ENCODE results near the gene DAPL1. TPM values are rescaled to one million over a fixed set of nuclear protein-coding genes. Genes with fewer than 3 reads are reported as not detected.
"Not testable (repeated sequence)": the region's sequence is repeated elsewhere in the genome, so short reads cannot be mapped to it uniquely, and the experiment has no call there.

Gene DAPL1
- total RNA-seq, 2 experiments from 2014 or later = not detected

- POLR2A ChIA-PET = no interaction called here
- Mint-ChIP-seq H3K4me3 (no peak overlapping the region), H3K9me3 (ENCODE audit: insufficient read depth) (no peaks in the 10 kb centered on the region), H3K36me3 (ENCODE audit: low read depth) (no peaks in the 10 kb centered on the region), H3K27ac (no peak overlapping the region), H3K4me1 (ENCODE audit: low read depth) (no peaks in the 10 kb centered on the region), H3K27me3 (ENCODE audit: low read depth) (no peaks in the 10 kb centered on the region)
- DNase-seq (no peak), ATAC-seq (no peak)
- CTCF ChIA-PET = no interaction called here
Observed at GRCh38 chr2:158829167-158829566, 34.0 kb downstream of the DAPL1 start.

- H3K27ac Mint-ChIP-seq = no peak overlapping the region
- H3K4me3 Mint-ChIP-seq = no peak overlapping the region
- DNase-seq = no peak
- no peaks in the 10 kb centered on the region for H3K36me3 Mint-ChIP-seq (ENCODE audit: low read depth)
- H3K4me1 Mint-ChIP-seq (ENCODE audit: low read depth) = no peaks in the 10 kb centered on the region
- no peak for ATAC-seq
- H3K9me3 Mint-ChIP-seq (ENCODE audit: insufficient read depth) = no peaks in the 10 kb centered on the region
- ChIA-PET POLR2A (no interaction called here), CTCF (no interaction called here)
- H3K27me3 Mint-ChIP-seq (ENCODE audit: low read depth) = no peaks in the 10 kb centered on the region
Observed at GRCh38 chr2:158830201-158830600, 35.1 kb downstream of the DAPL1 start.

DNA sequence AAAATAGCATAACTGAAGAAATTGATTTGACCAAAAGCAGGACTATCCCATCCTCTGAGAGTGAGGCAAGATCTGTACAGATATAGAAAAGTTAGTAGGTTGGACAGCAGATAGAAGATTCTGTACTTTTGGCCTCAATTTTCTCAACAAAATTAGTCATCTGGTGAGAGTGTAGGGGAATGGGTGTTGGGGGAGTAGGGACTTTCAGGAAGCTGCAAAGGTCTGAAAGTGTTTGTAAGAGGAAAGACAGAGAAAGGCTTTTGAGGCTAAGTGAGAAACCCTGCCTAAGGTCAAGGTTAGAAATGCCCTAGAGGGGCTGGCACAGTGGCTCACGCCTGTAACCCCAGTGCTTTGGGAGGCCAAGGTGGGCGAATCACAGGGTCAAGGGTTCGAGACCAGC, 40.3 kb downstream of the DAPL1 start:
- no peak overlapping the region for H3K27ac Mint-ChIP-seq
- CTCF ChIA-PET = no interaction called here
- H3K9me3 Mint-ChIP-seq (ENCODE audit: insufficient read depth) = no peaks in the 10 kb centered on the region
- H3K4me1 Mint-ChIP-seq (ENCODE audit: low read depth) = no peaks in the 10 kb centered on the region
- H3K27me3 Mint-ChIP-seq (ENCODE audit: low read depth) = no peaks in the 10 kb centered on the region
- ATAC-seq (no peak), DNase-seq (no peak)
- no peak overlapping the region for H3K4me3 Mint-ChIP-seq
- POLR2A ChIA-PET = no interaction called here
- H3K36me3 Mint-ChIP-seq (ENCODE audit: low read depth) = no peaks in the 10 kb centered on the region

GRCh38 chr2:158837645-158838044, 42.5 kb downstream of the DAPL1 start:
- no peaks in the 10 kb centered on the region for H3K9me3 Mint-ChIP-seq (ENCODE audit: insufficient read depth)
- H3K4me1 Mint-ChIP-seq (ENCODE audit: low read depth) = no peaks in the 10 kb centered on the region
- ChIA-PET CTCF (no interaction called here), POLR2A (no interaction called here)
- H3K27me3 Mint-ChIP-seq (ENCODE audit: low read depth) = no peaks in the 10 kb centered on the region
- no peak overlapping the region for H3K27ac Mint-ChIP-seq
- no peak overlapping the region for H3K4me3 Mint-ChIP-seq
- DNase-seq = no peak
- no peaks in the 10 kb centered on the region for H3K36me3 Mint-ChIP-seq (ENCODE audit: low read depth)
- no peak for ATAC-seq

- DNase-seq (no peak), ATAC-seq (no peak)
- no peak overlapping the region for H3K27ac Mint-ChIP-seq
- ChIA-PET CTCF (interaction anchor here (0.7 kb wide), 1 partner anchor 250 kb away, joined by 3 read pairs; no protein-coding TSS in a partner anchor), POLR2A (no interaction called here)
- H3K4me1 Mint-ChIP-seq (ENCODE audit: low read depth) = no peaks in the 10 kb centered on the region
- H3K9me3 Mint-ChIP-seq (ENCODE audit: insufficient read depth) = no peaks in the 10 kb centered on the region
- no peaks in the 10 kb centered on the region for H3K36me3 Mint-ChIP-seq (ENCODE audit: low read depth)
- H3K4me3 Mint-ChIP-seq = no peak overlapping the region
- peaks cover 2% of the 10 kb centered on the region for H3K27me3 Mint-ChIP-seq (ENCODE audit: low read depth)
Observed at GRCh38 chr2:158841850-158842249, 46.7 kb downstream of the DAPL1 start.

DNA sequence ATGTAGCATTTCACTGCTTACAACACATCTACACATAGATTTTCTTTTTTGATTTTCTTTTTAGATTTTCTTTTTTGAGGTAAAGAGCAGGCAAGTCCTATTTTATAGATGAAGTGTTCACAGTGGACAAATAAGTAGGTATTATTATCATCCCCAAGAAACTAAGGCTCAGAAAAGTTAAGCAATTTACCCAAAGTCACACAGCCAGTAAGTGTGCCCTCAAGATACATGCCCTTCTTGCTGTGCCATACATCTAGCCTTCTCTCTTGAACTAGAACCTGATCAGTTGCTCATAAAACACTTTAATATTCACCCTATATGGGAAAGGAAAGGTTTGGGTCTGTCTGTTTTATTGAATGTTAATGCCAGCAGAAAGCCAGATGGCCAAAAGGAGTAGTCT, 50.3 kb downstream of the DAPL1 start:
- Mint-ChIP-seq H3K27ac (no peak overlapping the region), H3K9me3 (ENCODE audit: insufficient read depth) (no peaks in the 10 kb centered on the region), H3K4me3 (no peak overlapping the region), H3K4me1 (ENCODE audit: low read depth) (no peaks in the 10 kb centered on the region), H3K27me3 (ENCODE audit: low read depth) (peaks cover 2% of the 10 kb centered on the region), H3K36me3 (ENCODE audit: low read depth) (no peaks in the 10 kb centered on the region)
- CTCF ChIA-PET = no interaction called here
- DNase-seq = no peak
- POLR2A ChIA-PET = no interaction called here
- no peak for ATAC-seq

DNA sequence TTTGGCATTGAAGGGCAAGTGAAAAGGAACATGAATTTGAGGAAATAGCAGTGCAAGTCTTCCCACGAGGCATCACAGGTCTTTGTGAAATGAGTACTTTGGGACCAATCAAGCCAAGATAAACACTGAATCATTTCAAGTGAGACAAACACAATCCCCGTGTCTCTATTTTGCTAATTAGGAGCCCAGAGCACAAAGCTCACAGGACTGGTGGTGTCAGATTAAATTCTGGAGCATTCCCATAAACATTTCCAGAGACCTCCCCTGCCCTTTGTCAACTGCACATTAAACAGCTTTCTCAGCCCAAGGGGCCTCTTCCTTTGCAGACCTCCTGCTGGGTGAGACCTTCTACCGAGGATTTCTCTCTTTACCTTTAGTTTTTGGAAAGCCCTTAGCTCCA, 50.7 kb downstream of the DAPL1 start:
- no peak overlapping the region for H3K4me3 Mint-ChIP-seq
- no peaks in the 10 kb centered on the region for H3K4me1 Mint-ChIP-seq (ENCODE audit: low read depth)
- ATAC-seq (no peak), DNase-seq (no peak)
- H3K9me3 Mint-ChIP-seq (ENCODE audit: insufficient read depth) = no peaks in the 10 kb centered on the region
- H3K36me3 Mint-ChIP-seq (ENCODE audit: low read depth) = no peaks in the 10 kb centered on the region
- no peak overlapping the region for H3K27ac Mint-ChIP-seq
- POLR2A ChIA-PET = no interaction called here
- CTCF ChIA-PET = no interaction called here
- H3K27me3 Mint-ChIP-seq (ENCODE audit: low read depth) = peaks cover 2% of the 10 kb centered on the region

- H3K36me3 Mint-ChIP-seq (ENCODE audit: low read depth); CTCF ChIA-PET; H3K9me3 Mint-ChIP-seq (ENCODE audit: insufficient read depth); H3K4me3 Mint-ChIP-seq; H3K4me1 Mint-ChIP-seq (ENCODE audit: low read depth); DNase-seq; H3K27ac Mint-ChIP-seq; ATAC-seq; POLR2A ChIA-PET; H3K27me3 Mint-ChIP-seq (ENCODE audit: low read depth): not testable (repeated sequence)
Observed at GRCh38 chr2:158847526-158847925, 52.4 kb downstream of the DAPL1 start.

DNA sequence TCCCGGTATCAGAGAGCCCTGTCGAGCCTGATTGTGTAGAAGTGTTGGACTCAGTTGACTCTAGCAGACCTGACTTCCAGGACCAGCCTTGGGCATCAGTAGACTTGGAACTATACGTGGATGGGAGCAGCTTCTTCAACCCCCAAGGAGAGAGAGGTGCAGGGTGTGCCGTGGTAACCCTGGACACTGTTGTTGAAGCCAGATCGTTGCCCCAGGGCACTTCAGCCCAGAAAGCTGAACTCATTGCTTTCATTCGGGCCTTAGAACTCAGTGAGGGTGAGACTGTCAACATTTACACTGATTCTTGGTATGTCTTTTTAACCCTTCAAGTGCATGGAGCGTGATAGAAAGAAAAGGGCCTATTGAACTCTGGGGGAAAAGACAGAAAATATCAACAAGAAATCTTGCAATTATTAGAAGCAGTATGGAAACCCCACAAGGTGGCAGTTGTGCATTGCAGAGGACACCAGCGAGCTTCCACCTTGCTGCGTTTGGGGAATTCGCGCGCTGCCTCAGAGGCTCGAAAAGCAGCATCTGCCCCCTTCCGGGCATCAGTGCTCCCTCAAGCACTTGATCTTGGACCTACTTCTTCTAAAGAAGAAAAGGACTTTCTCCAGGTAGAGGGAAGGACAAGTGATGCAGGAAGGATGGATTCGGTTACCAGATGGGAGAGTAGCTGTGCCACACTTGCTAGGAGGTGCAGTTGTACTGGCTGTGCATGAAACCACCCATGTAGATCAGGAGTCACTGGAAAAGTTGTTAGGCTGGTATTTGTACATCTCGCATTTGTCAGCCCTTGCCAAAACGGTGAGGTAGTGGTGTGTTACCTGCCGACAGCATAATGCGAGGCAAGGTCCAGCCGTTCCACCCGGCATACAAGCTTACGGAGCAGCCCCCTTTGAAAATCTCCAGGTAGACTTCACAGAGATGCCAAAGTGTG, 53.2 kb downstream of the DAPL1 start:
- H3K27ac Mint-ChIP-seq; CTCF ChIA-PET; H3K9me3 Mint-ChIP-seq (ENCODE audit: insufficient read depth); DNase-seq; H3K4me1 Mint-ChIP-seq (ENCODE audit: low read depth); POLR2A ChIA-PET; H3K27me3 Mint-ChIP-seq (ENCODE audit: low read depth); H3K36me3 Mint-ChIP-seq (ENCODE audit: low read depth); ATAC-seq; H3K4me3 Mint-ChIP-seq: not testable (repeated sequence)

- DNase-seq; H3K36me3 Mint-ChIP-seq (ENCODE audit: low read depth); ATAC-seq; H3K27ac Mint-ChIP-seq; H3K9me3 Mint-ChIP-seq (ENCODE audit: insufficient read depth); H3K4me1 Mint-ChIP-seq (ENCODE audit: low read depth); H3K27me3 Mint-ChIP-seq (ENCODE audit: low read depth); POLR2A ChIA-PET; H3K4me3 Mint-ChIP-seq; CTCF ChIA-PET: not testable (repeated sequence)
Observed at GRCh38 chr2:158860179-158860578, 65.1 kb downstream of the DAPL1 start.

- H3K27me3 Mint-ChIP-seq (ENCODE audit: low read depth); POLR2A ChIA-PET; H3K9me3 Mint-ChIP-seq (ENCODE audit: insufficient read depth); DNase-seq; H3K27ac Mint-ChIP-seq; H3K36me3 Mint-ChIP-seq (ENCODE audit: low read depth); ATAC-seq; CTCF ChIA-PET; H3K4me1 Mint-ChIP-seq (ENCODE audit: low read depth); H3K4me3 Mint-ChIP-seq: not testable (repeated sequence)
Observed at GRCh38 chr2:158861626-158862025, 66.5 kb downstream of the DAPL1 start.

DNA sequence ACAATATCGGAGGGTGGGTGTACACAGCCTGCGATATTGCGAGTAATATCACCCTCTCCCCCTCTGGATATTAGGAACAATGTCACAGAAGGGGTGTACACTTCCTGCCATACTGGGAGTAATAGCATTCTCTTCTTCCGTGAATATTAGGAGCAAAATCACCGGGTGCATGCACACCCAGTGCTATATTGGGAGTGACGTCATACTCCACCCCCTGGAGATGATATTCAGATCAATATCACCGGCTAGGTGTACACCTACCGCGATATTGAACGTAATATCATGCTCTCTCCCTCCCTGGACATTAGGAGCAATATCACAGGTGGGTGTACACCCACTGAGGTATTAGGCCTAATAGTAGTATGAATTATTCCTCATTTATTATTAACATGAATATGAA, 70.4 kb downstream of the DAPL1 start:
- ATAC-seq; H3K27me3 Mint-ChIP-seq (ENCODE audit: low read depth); H3K4me1 Mint-ChIP-seq (ENCODE audit: low read depth); H3K9me3 Mint-ChIP-seq (ENCODE audit: insufficient read depth); H3K4me3 Mint-ChIP-seq; H3K27ac Mint-ChIP-seq; H3K36me3 Mint-ChIP-seq (ENCODE audit: low read depth); CTCF ChIA-PET; DNase-seq; POLR2A ChIA-PET: not testable (repeated sequence)

All from activated CD8-positive, alpha-beta T cell treated with anti-CD3 and anti-CD28 coated beads, Interleukin-2, amount 10 ng/mL, durations not matched to agents 7 days and 5 days (primary cell).